Osteocyte (in vitro differentiated cells): Measurements from ENCODE around the gene LRIG1. TPM values are rescaled to one million over a fixed set of nuclear protein-coding genes. Genes with fewer than 3 reads are reported as not detected.

Experiments used
- DNase-seq: peaks from one replicate; pipeline ENCODE4 v3.0.0; 2021; ENCODE audit warnings: mixed read lengths; ENCODE audit not compliant: unreplicated experiment; ENCODE audit errors: extremely low spot score
- H3K27ac Mint-ChIP-seq: one replicate; pipeline ENCODE4 v1.8.0; 2021; ENCODE audit warnings: mild to moderate bottlenecking, mixed read lengths; ENCODE audit not compliant: unreplicated experiment
- H3K27me3 Mint-ChIP-seq: one replicate; pipeline ENCODE4 v1.8.0; 2021; ENCODE audit warnings: mixed read lengths; ENCODE audit not compliant: unreplicated experiment
- H3K36me3 Mint-ChIP-seq: one replicate; pipeline ENCODE4 v1.8.0; 2021; ENCODE audit warnings: mixed read lengths; ENCODE audit not compliant: unreplicated experiment
- H3K4me1 Mint-ChIP-seq: one replicate; pipeline ENCODE4 v1.8.0; 2021; ENCODE audit warnings: mixed read lengths; ENCODE audit not compliant: unreplicated experiment
- H3K4me3 Mint-ChIP-seq: one replicate; pipeline ENCODE4 v1.8.0; 2021; ENCODE audit warnings: mild to moderate bottlenecking, moderate library complexity, mixed read lengths; ENCODE audit not compliant: unreplicated experiment
- H3K9me3 Mint-ChIP-seq: one replicate; pipeline ENCODE4 v1.8.0; 2021; ENCODE audit warnings: mixed read lengths; ENCODE audit not compliant: unreplicated experiment
- CTCF ChIP-seq: fragments of 200-600 bp; sonication (generic); IDR thresholded peaks from 2 replicates; pipeline ENCODE4 v1.5.0; 2021; ENCODE audit warnings: antibody characterized with exemption, mild to moderate bottlenecking, moderate library complexity
- total RNA-seq: library from RNA; stranded (reverse); gene quantifications from 2 replicates; pipeline ENCODE4 v1.2.1, GENCODE V29; 2021

Gene LRIG1
- total RNA-seq, 1 donor from 2014 or later, result 60.8 TPM

- Mint-ChIP-seq H3K4me1 (peaks cover 20% of the 10 kb centered on the region), H3K36me3 (peaks cover 31% of the 10 kb centered on the region), H3K9me3 (no peaks in the 10 kb centered on the region), H3K27ac (no peak overlapping the region), H3K4me3 (no peak overlapping the region), H3K27me3 (no peaks in the 10 kb centered on the region)
- DNase-seq, result no peak
- no peak for TF ChIP-seq CTCF
Measured at GRCh38 chr3:66453651-66454463, 47.0 kb downstream of the LRIG1 start.

GRCh38 chr3:66452303-66453011, 48.4 kb downstream of the LRIG1 start:
- H3K9me3 Mint-ChIP-seq, result no peaks in the 10 kb centered on the region
- DNase-seq, result no peak
- H3K36me3 Mint-ChIP-seq, result peaks cover 38% of the 10 kb centered on the region
- H3K4me3 Mint-ChIP-seq, result no peak overlapping the region
- peaks cover 22% of the 10 kb centered on the region for H3K4me1 Mint-ChIP-seq
- no peaks in the 10 kb centered on the region for H3K27me3 Mint-ChIP-seq
- no peak for TF ChIP-seq CTCF
- H3K27ac Mint-ChIP-seq, result no peak overlapping the region

- peaks cover 38% of the 10 kb centered on the region for H3K36me3 Mint-ChIP-seq
- H3K27ac Mint-ChIP-seq, result no peak overlapping the region
- no peak for DNase-seq
- peaks cover 22% of the 10 kb centered on the region for H3K4me1 Mint-ChIP-seq
- no peak for TF ChIP-seq CTCF
- no peak overlapping the region for H3K4me3 Mint-ChIP-seq
- no peaks in the 10 kb centered on the region for H3K27me3 Mint-ChIP-seq
- H3K9me3 Mint-ChIP-seq, result no peaks in the 10 kb centered on the region
Measured at GRCh38 chr3:66451766-66452165, 49.1 kb downstream of the LRIG1 start.

GRCh38 chr3:66450390-66451022, 50.3 kb downstream of the LRIG1 start:
- no peak overlapping the region for H3K4me3 Mint-ChIP-seq
- H3K36me3 Mint-ChIP-seq, result peaks cover 41% of the 10 kb centered on the region
- H3K27ac Mint-ChIP-seq, result no peak overlapping the region
- H3K9me3 Mint-ChIP-seq, result no peaks in the 10 kb centered on the region
- no peak for DNase-seq
- no peak for TF ChIP-seq CTCF
- no peaks in the 10 kb centered on the region for H3K27me3 Mint-ChIP-seq
- peaks cover 20% of the 10 kb centered on the region for H3K4me1 Mint-ChIP-seq
